Bronchial epithelial cell (primary cell): Measurements from ENCODE around the gene SLC28A1. TPM values are rescaled to one million over a fixed set of nuclear protein-coding genes. Genes with fewer than 3 reads are reported as not detected.

Experiments
- DNase-seq: peaks from one replicate; pipeline ENCODE4 v3.0.0-alpha.2; 2010; ENCODE audit warnings: low read depth
- FAIRE-seq: peaks from 2 replicates; lab custom pipeline; 2011; peaks lifted over from hg19 to GRCh38; lab: Jason Lieb, UNC
- H3K27me3 ChIP-seq: 2 replicates; pipeline ENCODE4 v1.5.1; 2011; ENCODE audit warnings: low read length; ENCODE audit not compliant: control insufficient read depth, insufficient read depth
- H3K36me3 ChIP-seq: 2 replicates; pipeline ENCODE4 v1.5.1; 2011; ENCODE audit warnings: low read length; ENCODE audit not compliant: control insufficient read depth, insufficient read depth
- H3K4me3 ChIP-seq: 2 replicates; pipeline ENCODE4 v1.5.1; 2011; ENCODE audit warnings: mild to moderate bottlenecking, low read depth, low read length, control low read depth
- CTCF ChIP-seq: IDR thresholded peaks from 2 replicates; pipeline ENCODE4 v1.5.1; 2011; ENCODE audit warnings: mild to moderate bottlenecking, moderate library complexity, low read length, control low read depth, inconsistent platforms; ENCODE audit not compliant: insufficient read depth, severe bottlenecking
- total RNA-seq: library from RNA; depleted of rRNA; stranded (reverse); fragments of >200 nt; gene quantifications from 2 replicates; pipeline ENCODE4 v1.2.1, GENCODE V29; 2014

The SLC28A1 gene, protein sequence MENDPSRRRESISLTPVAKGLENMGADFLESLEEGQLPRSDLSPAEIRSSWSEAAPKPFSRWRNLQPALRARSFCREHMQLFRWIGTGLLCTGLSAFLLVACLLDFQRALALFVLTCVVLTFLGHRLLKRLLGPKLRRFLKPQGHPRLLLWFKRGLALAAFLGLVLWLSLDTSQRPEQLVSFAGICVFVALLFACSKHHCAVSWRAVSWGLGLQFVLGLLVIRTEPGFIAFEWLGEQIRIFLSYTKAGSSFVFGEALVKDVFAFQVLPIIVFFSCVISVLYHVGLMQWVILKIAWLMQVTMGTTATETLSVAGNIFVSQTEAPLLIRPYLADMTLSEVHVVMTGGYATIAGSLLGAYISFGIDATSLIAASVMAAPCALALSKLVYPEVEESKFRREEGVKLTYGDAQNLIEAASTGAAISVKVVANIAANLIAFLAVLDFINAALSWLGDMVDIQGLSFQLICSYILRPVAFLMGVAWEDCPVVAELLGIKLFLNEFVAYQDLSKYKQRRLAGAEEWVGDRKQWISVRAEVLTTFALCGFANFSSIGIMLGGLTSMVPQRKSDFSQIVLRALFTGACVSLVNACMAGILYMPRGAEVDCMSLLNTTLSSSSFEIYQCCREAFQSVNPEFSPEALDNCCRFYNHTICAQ
- not detected in 2 replicates for total RNA-seq

DNA sequence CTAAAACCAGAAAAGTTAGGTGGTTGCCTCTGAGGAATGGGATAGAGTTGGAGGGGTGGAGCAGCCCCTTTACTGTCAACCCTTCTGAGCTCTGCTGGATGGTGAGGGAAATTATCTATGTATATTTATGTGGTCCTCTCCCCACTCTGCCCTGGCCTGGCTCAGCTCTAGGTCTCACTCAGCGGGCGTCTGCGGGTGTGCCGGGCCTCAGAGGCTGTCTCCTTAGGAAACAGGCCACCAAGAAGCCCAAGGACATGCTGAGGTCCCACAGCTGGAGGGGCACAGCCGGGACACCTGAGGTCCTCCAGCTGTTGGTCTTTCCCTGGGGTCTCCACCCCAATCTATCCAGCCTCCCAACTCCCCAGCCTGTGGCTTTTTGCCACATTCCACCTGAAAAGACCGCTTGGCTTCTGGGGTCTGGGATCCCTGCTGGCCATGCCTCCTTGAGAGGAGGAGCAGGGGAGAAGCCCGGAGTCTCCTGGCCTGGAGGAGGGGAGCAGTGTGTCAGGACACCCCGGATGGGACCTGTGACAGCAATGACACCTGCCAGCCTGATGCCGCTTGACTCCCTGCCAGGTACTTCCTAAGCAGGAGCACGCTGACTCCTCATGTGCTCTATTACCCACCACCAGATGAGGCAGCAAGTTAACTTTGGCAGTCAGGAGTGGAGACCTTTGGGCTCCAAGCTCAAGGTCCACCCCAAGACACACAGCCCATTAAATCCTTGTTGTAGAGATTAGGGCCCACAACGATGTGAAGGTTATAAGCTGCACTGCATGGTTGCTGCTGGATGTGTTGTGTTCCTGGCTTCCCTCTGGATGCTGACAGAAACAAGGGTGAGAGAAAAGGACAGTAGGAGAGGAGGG lies at the start of gene SLC28A1:
Gene SLC28A1, plus strand, starts transcription at position 747 of the 866 bp plus-strand sequence. CDS start 3,099 bp downstream, outside the sequence.
- H3K27me3 ChIP-seq, result no peaks in the 10 kb centered on the region
- H3K4me3 ChIP-seq, result no peak within 1 kb of the TSS
- FAIRE-seq, result no peak
- no peak for TF ChIP-seq CTCF
- no peak for DNase-seq
- H3K36me3 ChIP-seq, result no peaks in the 10 kb centered on the region

GRCh38 chr15:84834969-84835368 lies 49.5 kb upstream of the SLC28A1 start:
- no peaks in the 10 kb centered on the region for H3K27me3 ChIP-seq
- no peak for TF ChIP-seq CTCF
- FAIRE-seq, result no peak

GRCh38 chr15:84835661-84836337 lies 48.7 kb upstream of the SLC28A1 start:
- FAIRE-seq (no peak), DNase-seq (no peak)
- no peaks in the 10 kb centered on the region for H3K27me3 ChIP-seq
- H3K4me3 ChIP-seq, result no peak overlapping the region
- TF ChIP-seq CTCF, result no peak
- no peaks in the 10 kb centered on the region for H3K36me3 ChIP-seq

More at GRCh38 chr15:84834969-84835368, 49.5 kb upstream of the SLC28A1 start:
- no peak for DNase-seq
- H3K36me3 ChIP-seq, result no peaks in the 10 kb centered on the region
- no peak overlapping the region for H3K4me3 ChIP-seq

DNA sequence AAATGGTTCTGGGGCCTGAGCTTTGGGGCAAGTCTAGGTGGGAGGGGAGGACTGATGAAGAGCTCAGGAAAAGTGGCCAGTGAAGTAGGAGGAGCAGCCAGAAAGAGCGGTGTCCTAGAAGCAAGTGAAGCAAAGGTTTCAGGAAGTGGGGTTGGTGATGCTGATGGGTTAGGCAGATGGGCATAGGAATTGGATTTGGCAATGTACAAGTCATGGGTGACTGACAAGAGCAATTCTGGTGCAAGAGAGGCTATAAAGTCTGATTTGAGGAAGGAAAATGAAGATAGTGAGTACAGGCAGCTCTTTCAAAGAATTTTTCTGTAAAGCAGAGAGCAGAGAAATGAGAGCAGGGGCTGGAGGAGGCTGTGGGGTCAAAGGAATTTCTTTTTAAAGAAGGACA lies 47.6 kb upstream of the SLC28A1 start:
- Histone ChIP-seq H3K27me3 (no peaks in the 10 kb centered on the region), H3K4me3 (no peak overlapping the region), H3K36me3 (no peaks in the 10 kb centered on the region)
- FAIRE-seq (no peak), DNase-seq (no peak)
- no peak for TF ChIP-seq CTCF

- DNase-seq (no peak), FAIRE-seq (no peak)
- H3K36me3 ChIP-seq, result no peaks in the 10 kb centered on the region
- H3K4me3 ChIP-seq, result no peak overlapping the region
- H3K27me3 ChIP-seq, result no peaks in the 10 kb centered on the region
- TF ChIP-seq CTCF, result no peak
These were observed 44.7 kb upstream of the SLC28A1 start for GRCh38 chr15:84839714-84840113.
